T-helper 1 cell (primary cell): ENCODE measurements around the gene SOAT2.

Source experiments
- DNase-seq, 5 donors: peaks; one replicate each; pipeline ENCODE4 v3.0.0-alpha.2; 2012 to 2020
- total RNA-seq, 4 donors: gene quantifications; one replicate each; lab custom pipeline; 2026; lab: John Stamatoyannopoulos, UW

Gene SOAT2, protein sequence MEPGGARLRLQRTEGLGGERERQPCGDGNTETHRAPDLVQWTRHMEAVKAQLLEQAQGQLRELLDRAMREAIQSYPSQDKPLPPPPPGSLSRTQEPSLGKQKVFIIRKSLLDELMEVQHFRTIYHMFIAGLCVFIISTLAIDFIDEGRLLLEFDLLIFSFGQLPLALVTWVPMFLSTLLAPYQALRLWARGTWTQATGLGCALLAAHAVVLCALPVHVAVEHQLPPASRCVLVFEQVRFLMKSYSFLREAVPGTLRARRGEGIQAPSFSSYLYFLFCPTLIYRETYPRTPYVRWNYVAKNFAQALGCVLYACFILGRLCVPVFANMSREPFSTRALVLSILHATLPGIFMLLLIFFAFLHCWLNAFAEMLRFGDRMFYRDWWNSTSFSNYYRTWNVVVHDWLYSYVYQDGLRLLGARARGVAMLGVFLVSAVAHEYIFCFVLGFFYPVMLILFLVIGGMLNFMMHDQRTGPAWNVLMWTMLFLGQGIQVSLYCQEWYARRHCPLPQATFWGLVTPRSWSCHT
- 1.2 to 6.4 (median 3.7) reads per million in 4 donors for total RNA-seq

DNA sequence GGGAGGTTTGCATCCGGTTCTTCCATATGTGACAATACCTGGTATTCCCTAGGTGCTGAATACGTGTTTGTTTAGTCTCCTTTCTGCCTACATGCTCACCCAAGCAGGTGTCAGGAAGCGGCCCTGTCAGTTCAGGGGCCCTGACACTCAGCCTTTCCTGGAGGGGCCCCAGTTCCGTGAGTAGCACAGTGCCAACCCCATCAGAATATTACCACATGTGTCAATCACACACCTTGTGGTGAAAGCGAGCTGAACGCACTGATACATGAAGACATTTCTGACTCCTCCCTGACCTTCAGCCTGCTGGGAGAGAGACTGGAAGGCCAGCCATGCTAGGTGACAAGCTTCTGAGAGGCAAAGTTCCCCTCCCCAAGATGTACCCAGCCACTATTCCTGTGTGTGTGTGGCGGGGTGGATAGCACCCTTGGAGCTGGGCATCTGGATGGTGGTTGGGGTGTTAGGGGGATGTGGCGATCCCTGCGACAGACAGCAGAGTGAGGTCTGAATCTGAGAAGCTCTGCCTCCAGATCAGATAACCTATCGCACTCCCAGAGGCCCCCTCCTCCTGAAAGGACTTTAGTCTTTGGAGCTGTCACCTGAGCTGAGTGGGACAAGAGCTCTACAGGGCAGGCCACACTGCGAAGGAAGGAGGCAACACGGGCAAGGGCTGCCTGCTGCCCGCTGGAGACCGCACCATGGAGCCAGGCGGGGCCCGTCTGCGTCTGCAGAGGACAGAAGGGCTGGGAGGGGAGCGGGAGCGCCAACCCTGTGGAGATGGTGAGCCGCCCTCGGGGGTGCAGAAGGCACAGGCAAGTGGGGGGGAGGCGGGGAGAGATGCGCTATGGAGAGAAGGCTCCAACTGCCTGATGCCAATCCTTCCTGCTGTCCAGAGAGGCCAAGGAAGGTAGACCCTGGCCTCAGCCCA lies at the start of gene SOAT2:
TSS of gene SOAT2 (plus strand) at position 604 of the 925 bp plus-strand sequence. CDS start at position 696, 92 bp downstream.
- DNase-seq = peak in 2 of 5 donors; percentile 14 to 43

DNA sequence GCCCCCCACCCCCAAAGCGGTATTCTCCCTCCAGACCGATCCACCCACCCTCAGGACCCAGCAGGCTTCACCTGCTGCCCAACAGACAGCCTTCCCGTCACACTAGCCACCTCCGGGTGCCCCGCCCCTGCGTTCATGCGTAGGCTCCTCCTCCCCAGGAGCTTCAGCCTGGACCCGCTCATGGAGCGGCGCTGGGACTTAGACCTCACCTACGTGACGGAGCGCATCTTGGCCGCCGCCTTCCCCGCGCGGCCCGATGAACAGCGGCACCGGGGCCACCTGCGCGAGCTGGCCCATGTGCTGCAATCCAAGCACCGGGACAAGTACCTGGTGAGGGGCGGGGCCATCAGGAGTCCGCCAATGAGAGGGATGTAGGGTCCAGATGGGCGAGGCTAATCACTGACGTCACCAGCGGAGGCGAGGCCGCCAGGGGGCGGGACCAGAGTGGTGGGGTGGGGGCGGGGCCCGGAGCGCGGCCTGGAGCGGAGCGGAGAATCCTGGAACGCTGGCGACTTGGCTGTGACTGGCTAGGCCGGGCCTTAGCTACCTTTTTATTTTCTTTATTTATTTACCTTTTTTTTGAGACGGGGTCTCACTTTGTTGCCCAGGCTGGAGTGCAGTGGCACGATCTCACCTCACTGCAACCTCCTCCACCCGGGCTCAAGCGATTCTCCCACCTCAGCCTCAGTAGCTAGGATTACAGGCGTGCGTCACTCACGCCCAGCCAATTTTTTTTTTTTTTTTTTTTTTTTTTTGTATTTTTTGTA lies 49.0 kb upstream of the SOAT2 start:
- DNase-seq = peak; percentile 90 to 94 (median 91)

DNA sequence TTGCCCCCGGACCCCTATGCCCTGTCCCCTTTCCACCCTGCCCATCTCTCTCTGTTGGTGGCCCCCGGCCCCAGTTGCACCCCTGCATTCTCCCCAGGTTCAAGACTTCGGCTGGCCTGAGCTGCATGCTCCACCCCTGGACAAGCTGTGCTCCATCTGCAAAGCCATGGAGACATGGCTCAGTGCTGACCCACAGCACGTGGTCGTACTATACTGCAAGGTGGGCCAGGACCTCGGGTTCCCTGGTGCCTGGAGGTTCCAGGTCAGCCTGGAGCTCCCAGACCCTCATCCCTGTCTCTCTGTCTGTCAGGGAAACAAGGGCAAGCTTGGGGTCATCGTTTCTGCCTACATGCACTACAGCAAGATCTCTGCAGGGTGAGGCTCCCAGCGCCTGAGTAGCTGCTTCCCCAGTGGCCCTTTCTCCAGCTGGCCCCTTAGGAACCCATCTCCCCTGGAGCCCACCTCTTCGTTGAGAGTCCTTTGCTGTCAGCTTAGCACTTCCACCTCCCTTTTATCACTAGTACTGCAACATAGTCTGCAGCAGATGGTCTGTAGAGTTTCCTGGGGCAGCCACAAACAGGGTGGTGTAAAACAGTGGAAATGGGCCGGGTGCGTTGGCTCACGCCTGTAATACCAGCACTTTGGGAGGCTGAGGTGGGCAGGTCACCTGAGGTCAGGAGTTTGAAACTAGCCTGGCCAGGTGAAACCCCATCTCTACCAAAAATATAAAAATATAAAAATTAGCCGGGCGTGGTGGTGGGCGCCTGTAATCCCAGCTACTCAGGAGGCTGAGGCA lies 47.6 kb upstream of the SOAT2 start:
- no peak for DNase-seq

DNA sequence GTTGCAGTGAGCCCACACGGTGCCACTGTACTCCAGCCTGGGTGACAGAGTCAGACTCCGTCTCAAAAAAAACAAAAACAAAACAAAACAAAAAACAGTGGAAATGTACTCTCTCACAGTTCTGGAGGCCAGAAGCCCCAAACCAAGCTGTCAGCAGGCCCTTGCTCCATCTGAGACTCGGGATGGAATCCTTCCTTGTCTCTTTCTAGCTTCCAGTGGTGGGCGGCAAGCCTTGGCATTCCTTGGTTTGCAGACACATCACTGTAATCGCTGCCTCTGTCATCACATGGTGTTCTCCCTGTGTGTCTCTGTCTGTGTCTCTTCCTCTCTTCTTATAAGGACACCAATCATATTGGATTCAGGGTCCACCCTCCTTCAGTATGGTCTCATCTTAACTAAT lies 47.0 kb upstream of the SOAT2 start:
- no peak for DNase-seq

DNA sequence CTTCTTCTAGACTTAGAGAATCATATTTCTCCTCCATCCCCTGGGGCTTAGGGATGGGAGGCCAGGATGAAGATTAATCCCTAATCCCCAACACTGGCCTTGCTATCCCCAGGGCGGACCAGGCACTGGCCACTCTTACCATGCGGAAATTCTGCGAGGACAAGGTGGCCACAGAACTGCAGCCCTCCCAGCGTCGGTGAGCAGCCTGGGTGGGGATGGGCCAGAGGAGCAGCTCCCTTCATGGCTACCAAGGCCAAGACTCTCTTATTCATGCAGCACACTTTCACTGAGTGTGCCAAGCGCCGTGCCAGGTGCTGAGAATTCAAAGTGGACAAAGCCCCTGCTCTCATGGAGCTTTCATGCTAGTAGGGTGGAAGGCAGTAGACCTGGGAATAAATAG lies 46.4 kb upstream of the SOAT2 start:
- no peak for DNase-seq

DNA sequence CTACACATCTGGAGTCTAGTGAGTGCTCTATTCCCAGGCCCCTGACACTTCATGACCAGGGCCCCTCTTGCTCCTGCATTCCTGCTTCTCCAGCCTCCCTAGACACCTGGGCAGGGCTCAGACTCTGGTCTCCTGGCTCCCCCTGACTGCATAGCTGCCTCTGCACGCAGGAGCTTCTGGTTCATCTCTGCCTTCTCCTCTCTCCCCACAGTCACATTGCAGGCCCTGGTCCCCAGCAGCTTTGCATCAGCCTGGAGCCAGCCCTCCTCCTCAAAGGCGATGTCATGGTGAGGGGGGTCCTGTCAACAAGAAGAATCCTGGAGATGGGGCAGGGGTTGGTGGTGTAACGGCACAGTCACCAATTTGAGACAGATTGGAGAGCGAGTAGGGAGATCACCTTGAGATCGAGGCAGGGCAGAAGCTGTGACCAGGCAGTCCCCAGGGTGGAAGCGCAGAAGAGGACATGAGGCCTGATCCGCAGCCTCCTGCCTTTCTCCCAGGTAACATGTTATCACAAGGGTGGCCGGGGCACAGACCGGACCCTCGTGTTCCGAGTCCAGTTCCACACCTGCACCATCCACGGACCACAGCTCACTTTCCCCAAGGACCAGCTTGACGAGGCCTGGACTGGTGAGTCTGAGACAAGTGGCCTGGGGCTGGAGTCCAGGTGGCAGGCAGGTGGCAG lies 45.3 kb upstream of the SOAT2 start:
- no peak for DNase-seq

DNA sequence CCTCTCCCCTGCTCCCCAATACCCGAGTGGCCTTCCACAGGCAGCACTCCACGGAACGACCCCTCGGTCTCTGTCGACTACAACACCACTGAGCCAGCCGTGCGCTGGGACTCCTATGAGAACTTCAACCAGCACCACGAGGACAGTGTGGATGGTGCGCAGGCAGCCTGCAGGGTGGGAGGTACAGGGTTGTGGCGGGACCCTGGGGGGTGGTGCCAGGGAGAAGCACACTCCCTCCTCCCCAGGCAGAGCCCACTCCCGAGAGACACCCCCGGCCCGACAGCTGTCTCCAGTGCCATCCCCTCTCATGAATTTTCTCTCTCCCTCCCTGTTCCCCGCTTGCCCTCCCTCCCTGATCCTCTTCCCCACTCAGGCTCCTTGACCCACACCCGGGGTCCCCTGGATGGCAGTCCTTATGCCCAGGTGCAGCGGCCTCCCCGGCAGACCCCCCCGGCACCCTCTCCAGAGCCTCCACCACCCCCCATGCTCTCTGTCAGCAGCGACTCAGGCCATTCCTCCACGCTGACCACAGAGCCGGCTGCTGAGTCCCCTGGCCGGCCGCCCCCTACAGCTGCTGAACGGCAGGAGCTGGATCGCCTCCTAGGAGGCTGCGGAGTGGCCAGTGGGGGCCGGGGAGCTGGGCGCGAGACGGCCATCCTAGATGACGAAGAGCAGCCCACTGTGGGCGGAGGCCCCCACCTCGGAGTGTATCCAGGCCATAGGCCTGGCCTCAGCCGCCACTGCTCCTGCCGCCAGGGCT lies 44.4 kb upstream of the SOAT2 start:
- DNase-seq = no peak

DNA sequence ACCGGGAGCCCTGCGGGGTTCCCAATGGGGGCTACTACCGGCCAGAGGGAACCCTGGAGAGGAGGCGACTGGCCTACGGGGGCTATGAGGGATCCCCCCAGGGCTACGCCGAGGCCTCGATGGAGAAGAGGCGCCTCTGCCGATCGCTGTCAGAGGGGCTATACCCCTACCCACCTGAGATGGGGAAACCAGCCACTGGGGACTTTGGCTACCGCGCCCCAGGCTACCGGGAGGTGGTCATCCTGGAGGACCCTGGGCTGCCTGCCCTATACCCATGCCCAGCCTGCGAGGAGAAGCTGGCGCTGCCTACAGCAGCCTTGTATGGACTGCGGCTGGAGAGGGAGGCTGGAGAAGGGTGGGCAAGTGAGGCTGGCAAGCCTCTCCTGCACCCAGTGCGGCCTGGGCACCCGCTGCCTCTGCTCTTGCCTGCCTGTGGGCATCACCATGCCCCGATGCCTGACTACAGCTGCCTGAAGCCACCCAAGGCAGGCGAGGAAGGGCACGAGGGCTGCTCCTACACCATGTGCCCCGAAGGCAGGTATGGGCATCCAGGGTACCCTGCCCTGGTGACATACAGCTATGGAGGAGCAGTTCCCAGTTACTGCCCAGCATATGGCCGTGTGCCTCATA lies 43.7 kb upstream of the SOAT2 start:
- DNase-seq = no peak

DNA sequence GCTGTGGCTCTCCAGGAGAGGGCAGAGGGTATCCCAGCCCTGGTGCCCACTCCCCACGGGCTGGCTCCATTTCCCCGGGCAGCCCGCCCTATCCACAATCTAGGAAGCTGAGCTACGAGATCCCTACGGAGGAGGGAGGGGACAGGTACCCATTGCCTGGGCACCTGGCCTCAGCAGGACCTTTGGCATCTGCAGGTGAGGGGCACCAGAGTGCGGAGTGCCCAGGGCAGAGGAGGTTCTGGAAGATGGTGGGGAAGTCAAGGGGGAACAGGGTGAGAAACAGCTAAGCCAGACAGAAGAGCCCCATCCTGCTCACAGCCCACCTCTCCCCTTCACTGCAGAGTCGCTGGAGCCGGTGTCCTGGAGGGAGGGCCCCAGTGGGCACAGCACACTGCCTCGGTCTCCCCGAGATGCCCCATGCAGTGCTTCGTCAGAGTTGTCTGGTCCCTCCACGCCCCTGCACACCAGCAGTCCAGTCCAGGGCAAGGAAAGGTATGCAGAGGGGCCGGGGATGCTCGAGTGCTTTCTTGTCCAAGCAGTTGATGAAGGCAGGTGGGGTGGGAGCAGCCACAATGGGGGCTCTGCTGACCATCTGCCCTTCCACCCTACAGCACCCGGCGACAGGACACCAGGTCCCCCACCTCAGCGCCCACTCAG lies 43.1 kb upstream of the SOAT2 start:
- DNase-seq = no peak

DNA sequence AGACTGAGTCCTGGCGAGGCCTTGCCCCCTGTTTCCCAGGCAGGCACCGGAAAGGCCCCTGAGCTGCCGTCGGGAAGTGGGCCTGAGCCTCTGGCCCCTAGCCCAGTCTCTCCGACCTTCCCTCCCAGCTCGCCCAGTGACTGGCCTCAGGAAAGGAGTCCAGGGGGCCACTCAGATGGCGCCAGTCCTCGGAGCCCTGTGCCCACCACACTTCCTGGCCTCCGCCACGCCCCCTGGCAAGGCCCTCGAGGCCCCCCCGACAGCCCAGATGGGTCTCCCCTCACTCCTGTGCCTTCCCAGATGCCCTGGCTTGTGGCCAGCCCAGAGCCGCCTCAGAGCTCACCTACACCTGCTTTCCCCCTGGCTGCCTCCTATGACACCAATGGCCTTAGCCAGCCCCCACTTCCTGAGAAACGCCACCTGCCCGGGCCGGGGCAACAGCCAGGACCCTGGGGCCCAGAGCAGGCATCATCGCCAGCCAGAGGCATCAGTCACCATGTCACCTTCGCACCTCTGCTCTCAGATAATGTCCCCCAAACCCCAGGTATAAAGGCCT lies 42.5 kb upstream of the SOAT2 start:
- no peak for DNase-seq

DNA sequence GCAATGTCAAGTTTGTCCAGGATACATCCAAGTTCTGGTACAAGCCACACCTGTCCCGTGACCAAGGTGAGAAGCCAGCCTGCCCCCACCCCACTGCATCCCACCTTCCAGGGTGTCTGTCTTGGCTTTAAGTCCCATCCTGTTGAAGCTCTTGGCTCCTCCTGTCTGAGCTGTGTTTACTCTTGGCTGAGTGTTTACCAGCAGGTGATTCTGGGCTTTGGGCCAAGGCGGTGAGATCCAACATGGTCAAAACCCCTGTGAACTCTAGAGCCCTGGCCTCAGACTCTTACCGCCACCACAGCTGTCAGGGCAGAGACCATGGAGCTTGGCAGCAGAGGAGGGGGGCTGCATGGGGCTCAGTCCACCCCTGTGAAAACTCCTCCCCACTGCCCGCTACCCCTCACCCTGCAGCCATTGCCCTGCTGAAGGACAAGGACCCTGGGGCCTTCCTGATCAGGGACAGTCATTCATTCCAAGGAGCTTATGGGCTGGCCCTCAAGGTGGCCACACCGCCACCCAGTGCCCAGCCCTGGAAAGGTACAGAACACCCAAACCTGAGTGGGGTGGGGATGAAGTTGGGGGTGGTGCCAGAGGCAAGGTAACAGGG lies 41.8 kb upstream of the SOAT2 start:
- no peak for DNase-seq

DNA sequence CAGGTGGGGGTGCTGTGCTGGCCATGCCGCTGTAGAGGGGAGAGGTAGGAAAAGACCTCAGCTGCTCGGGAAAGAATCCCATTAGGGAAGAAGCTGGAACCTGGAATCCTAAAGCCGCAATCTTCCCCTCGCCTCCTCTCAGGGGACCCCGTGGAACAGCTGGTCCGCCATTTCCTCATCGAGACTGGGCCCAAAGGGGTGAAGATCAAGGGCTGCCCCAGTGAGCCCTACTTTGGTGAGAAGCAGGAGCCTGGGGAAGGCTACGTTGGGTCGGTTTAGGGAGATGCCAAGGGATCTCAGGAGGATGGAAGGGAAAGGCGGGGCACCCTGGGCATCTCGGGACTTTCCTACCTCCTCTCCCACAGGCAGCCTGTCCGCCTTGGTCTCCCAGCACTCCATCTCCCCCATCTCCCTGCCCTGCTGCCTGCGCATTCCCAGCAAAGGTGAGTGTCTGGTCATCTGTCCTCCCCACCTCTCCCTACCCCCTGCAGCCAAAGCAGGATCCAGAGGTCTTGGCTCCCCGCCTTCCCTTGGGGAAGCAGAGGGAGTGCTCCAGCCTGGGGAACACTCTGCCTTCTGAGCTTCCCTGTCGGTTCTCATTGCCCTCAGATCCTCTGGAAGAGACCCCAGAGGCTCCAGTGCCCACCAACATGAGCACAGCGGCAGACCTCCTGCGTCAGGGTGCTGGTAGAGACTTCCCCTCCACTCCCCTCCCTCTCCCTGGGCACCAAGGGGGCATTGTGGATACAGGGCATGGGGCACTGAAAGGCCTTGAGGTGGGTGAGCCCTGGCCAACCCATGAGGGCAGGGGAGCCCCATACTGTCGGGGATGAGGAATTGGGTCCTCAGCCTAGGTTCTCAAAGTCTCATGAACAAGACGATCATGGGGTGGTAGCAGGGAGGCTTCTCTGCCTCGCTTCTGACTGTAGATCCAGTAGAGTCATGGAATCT lies 41.0 kb upstream of the SOAT2 start:
- DNase-seq = no peak

DNA sequence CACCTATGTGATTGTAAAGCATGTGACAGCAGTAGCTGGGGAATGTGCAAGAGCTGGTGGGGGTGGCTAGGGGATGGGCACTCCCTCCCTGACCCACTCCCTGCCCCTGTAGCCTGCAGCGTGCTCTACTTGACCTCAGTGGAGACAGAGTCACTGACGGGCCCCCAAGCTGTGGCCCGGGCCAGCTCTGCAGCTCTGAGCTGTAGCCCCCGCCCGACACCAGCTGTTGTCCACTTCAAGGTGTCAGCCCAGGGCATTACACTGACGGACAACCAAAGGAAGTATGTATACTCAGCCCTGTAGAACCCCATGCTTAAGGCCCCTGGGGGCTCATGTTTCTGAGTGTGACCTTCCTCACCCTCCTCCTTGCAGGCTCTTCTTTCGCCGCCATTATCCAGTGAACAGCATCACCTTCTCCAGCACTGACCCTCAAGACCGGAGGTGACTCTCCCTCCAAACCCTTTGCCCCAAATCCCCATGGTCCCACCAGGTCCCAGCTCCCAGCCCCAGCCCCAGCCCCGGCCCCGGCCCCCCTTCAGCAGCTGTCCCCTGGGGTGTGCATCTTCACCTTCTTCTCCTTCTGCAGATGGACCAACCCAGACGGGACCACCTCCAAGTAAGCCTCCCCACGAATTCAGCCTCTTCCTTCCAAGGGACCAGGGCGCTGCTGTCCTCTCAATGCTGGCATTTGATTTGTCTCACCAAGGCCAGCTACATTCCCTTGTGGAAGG lies 40.1 kb upstream of the SOAT2 start:
- no peak for DNase-seq

DNA sequence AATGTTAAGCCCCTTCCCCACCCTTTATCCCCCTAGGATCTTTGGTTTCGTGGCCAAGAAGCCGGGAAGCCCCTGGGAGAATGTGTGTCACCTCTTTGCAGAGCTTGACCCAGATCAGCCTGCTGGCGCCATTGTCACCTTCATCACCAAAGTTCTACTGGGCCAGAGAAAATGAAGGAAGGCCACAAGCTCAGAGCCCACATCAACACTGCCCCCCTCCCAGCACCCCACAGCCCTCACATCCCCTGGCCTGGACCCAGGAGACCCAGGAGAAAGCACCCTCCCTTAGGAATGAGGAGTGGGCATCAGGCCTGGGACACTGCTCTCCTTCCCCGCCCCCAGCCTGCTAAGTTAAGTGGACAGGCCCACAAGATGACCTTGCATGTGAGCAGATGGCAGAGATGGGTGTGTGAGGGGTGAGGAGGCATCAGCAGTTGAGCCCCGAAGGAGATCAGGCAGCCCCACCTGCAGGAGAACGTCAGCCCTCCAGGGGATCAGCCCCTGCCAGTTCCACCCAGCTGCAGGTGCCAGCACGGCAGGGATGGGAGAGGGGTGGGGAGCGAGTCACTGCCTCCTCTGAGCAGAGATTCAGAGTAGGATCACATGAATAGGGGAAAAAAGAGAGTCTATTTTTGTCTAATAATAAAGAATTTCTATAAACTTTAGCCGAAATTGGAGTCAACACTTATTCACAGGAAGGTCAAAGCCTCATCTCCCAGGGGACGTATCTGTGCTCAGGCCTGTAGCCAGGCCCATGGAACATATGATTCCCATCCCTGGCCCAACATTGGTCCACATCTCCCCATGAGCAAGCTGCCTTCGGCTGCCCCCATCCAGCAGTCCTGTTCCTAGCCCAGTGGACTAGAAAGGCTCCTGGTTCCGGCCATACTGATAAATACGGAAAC lies 39.3 kb upstream of the SOAT2 start:
- DNase-seq = no peak
